Cardiac muscle cell (in vitro differentiated cells and primary cell): ENCODE data around the gene RBM34. TPM values are rescaled to one million over a fixed set of nuclear protein-coding genes. Genes with fewer than 3 reads are reported as not detected.

Experiments used
- DNase-seq, 2 donors: peaks; one replicate each; pipeline versions ENCODE4 v3.0.0 to v3.0.0-alpha.2; 2010 to 2017; ENCODE audit warnings: low read depth in 1 of 2, low spot score in 1 of 2
- H3K27ac ChIP-seq: fragments of 200-600 bp; sonication (generic); 2 replicates; pipeline ENCODE4 v1.5.1; 2016
- H3K27me3 ChIP-seq: fragments of 200-600 bp; sonication (generic); 2 replicates; pipeline ENCODE4 v1.6.0; 2016; ENCODE audit warnings: control low read depth
- H3K36me3 ChIP-seq: fragments of 200-600 bp; sonication (generic); 2 replicates; pipeline ENCODE4 v1.5.1; 2016; ENCODE audit warnings: control low read depth
- H3K4me1 ChIP-seq: fragments of 200-600 bp; sonication (generic); 2 replicates; pipeline ENCODE4 v1.8.1; 2017; ENCODE audit warnings: low read depth, mild to moderate bottlenecking, mixed run types
- H3K4me3 ChIP-seq: fragments of 200-600 bp; sonication (generic); 2 replicates; pipeline ENCODE4 v1.5.1; 2016; ENCODE audit warnings: mild to moderate bottlenecking
- H3K9me3 ChIP-seq: fragments of 200-600 bp; sonication (generic); 2 replicates; pipeline ENCODE4 v1.5.1; 2017; ENCODE audit warnings: low read depth, mild to moderate bottlenecking, control low read depth
- CTCF ChIP-seq: IDR thresholded peaks from 2 replicates; pipeline ENCODE4 v1.5.1; 2012; ENCODE audit warnings: low read depth, mild to moderate bottlenecking, low read length
- polyA plus RNA-seq: library from polyadenylated mRNA; unstranded; fragments of >200 nt; fragmentation: Nextera tagmentation; extraction: Ambion mirVana; gene quantifications from 2 replicates; pipeline ENCODE4 v1.2.1, GENCODE V29; 2016
- total RNA-seq: library from RNA; depleted of rRNA; stranded (reverse); fragments of >200 nt; gene quantifications from 2 replicates; pipeline ENCODE4 v1.2.3, GENCODE V29; 2016

The RBM34 gene
- total and polyA plus RNA-seq, 2 experiments from 2014 or later: 40.7 to 63.8 TPM

GRCh38 chr1:235129774-235130570, 31.1 kb downstream of the RBM34 start:
- Histone ChIP-seq H3K27ac (no peak overlapping the region), H3K36me3 (peaks cover 8% of the 10 kb centered on the region), H3K4me1 (peaks cover 11% of the 10 kb centered on the region), H3K4me3 (no peak overlapping the region), H3K27me3 (no peaks in the 10 kb centered on the region), H3K9me3 (no peaks in the 10 kb centered on the region)
- TF ChIP-seq CTCF: no peak
- no peak for DNase-seq

GRCh38 chr1:235128456-235129328, 32.4 kb downstream of the RBM34 start, which contains the start of gene TOMM20:
TSS of gene TOMM20 (minus strand) at chr1:235128837. CDS start at chr1:235128715, 122 bp downstream.
- peak within 1 kb of the TSS; percentile 97 for H3K27ac ChIP-seq

GRCh38 chr1:235127732-235128455, 33.2 kb downstream of the RBM34 start:
- peaks cover 11% of the 10 kb centered on the region for H3K4me1 ChIP-seq
- H3K36me3 ChIP-seq: peaks cover 7% of the 10 kb centered on the region
- TF ChIP-seq CTCF: no peak
- H3K4me3 ChIP-seq: peak overlapping the region; percentile 80
- no peaks in the 10 kb centered on the region for H3K9me3 ChIP-seq
- peak; percentile 15 to 16 for DNase-seq
- H3K27ac ChIP-seq: peak overlapping the region; percentile 97
- H3K27me3 ChIP-seq: no peaks in the 10 kb centered on the region

More at GRCh38 chr1:235128456-235129328, 32.4 kb downstream of the RBM34 start, which contains the start of gene TOMM20:
- no peaks in the 10 kb centered on the region for H3K9me3 ChIP-seq
- peaks cover 7% of the 10 kb centered on the region for H3K36me3 ChIP-seq
- H3K4me1 ChIP-seq: peaks cover 11% of the 10 kb centered on the region
- peak within 1 kb of the TSS; percentile 80 for H3K4me3 ChIP-seq
- peak; percentile 98 to 99 for DNase-seq
- TF ChIP-seq CTCF: no peak
- no peaks in the 10 kb centered on the region for H3K27me3 ChIP-seq

GRCh38 chr1:235127203-235127602, 33.8 kb downstream of the RBM34 start:
- no peak for TF ChIP-seq CTCF
- no peak for DNase-seq
- peaks cover 7% of the 10 kb centered on the region for H3K36me3 ChIP-seq
- peak overlapping the region; percentile 80 for H3K4me3 ChIP-seq
- no peaks in the 10 kb centered on the region for H3K9me3 ChIP-seq
- peaks cover 11% of the 10 kb centered on the region for H3K4me1 ChIP-seq
- H3K27me3 ChIP-seq: no peaks in the 10 kb centered on the region
- peak overlapping the region; percentile 7 for H3K27ac ChIP-seq

- no peak for DNase-seq
- Histone ChIP-seq H3K4me1 (peaks cover 11% of the 10 kb centered on the region), H3K27me3 (no peaks in the 10 kb centered on the region), H3K4me3 (no peak overlapping the region), H3K9me3 (no peaks in the 10 kb centered on the region), H3K27ac (no peak overlapping the region), H3K36me3 (peaks cover 17% of the 10 kb centered on the region)
- TF ChIP-seq CTCF: no peak
Observed at GRCh38 chr1:235124665-235125064, 36.4 kb downstream of the RBM34 start.
